RWPE2 (cell line): ENCODE data around the gene CFAP77.

Source experiments
- ATAC-seq: fragments of 200-7000 bp; cut with Tn5 transposase; 3 replicates; pipeline ENCODE4 v1.9.1; 2021; ENCODE audit warnings: low read depth
- DNase-seq: peaks from one replicate; pipeline ENCODE4 v3.0.0-alpha.2; 2020; ENCODE audit warnings: low spot score
- H3K27ac ChIP-seq: fragments of 450-650 bp; 2 replicates; pipeline ENCODE4 v1.5.1; 2017; ENCODE audit warnings: mild to moderate bottlenecking; ENCODE audit not compliant: poor library complexity, severe bottlenecking
- H3K27me3 ChIP-seq: fragments of 250-450 bp; sonication (Bioruptor Pico); 2 replicates; pipeline ENCODE4 v1.5.1; 2021; ENCODE audit warnings: mild to moderate bottlenecking, moderate library complexity; ENCODE audit not compliant: insufficient read depth, poor library complexity, severe bottlenecking
- H3K36me3 ChIP-seq: fragments of 250-450 bp; sonication (Bioruptor Pico); 2 replicates; pipeline ENCODE4 v1.5.1; 2020; ENCODE audit warnings: low read depth, mild to moderate bottlenecking, moderate library complexity
- H3K4me1 ChIP-seq: fragments of 250-450 bp; sonication (Bioruptor Pico); 2 replicates; pipeline ENCODE4 v1.5.1; 2021; ENCODE audit warnings: mild to moderate bottlenecking, moderate library complexity; ENCODE audit not compliant: insufficient read depth, poor library complexity, severe bottlenecking
- H3K4me3 ChIP-seq: fragments of 250-450 bp; sonication (Bioruptor Pico); 2 replicates; pipeline ENCODE4 v1.5.1; 2021; ENCODE audit warnings: mild to moderate bottlenecking, moderate library complexity; ENCODE audit not compliant: severe bottlenecking
- H3K9me3 ChIP-seq: fragments of 250-450 bp; sonication (Bioruptor Pico); 2 replicates; pipeline ENCODE4 v1.5.1; 2021; ENCODE audit warnings: mild to moderate bottlenecking, moderate library complexity; ENCODE audit not compliant: severe bottlenecking
- TF ChIP-seq, protein P1 (sequence below): fragments of 450-650 bp; IDR thresholded peaks from one replicate; pipeline ENCODE4 v1.5.1; 2017; ENCODE audit warnings: mild to moderate bottlenecking, moderate library complexity; ENCODE audit not compliant: poor library complexity, severe bottlenecking

CFAP77 gene

DNA sequence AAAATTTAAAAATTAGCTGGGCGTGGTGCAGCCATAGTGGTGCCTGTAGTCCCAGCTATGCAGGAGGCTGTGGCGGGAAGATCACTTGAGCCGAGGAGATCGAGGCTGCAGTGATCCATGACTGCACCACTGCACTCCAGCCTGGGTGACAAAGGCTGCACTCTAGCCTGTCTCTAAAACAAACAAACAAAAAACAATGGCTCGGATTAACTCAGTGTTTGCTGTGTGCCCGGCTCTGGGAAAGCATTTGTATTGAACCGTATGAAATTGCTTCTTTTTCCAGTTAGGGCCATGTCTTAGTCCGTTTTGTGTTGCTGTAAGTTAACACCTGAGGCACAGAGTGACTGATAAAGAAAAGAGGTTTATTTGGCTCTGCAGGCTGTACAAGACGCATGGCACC lies 62.6 kb downstream of the CFAP77 start:
- TF ChIP-seq, protein P1, sequence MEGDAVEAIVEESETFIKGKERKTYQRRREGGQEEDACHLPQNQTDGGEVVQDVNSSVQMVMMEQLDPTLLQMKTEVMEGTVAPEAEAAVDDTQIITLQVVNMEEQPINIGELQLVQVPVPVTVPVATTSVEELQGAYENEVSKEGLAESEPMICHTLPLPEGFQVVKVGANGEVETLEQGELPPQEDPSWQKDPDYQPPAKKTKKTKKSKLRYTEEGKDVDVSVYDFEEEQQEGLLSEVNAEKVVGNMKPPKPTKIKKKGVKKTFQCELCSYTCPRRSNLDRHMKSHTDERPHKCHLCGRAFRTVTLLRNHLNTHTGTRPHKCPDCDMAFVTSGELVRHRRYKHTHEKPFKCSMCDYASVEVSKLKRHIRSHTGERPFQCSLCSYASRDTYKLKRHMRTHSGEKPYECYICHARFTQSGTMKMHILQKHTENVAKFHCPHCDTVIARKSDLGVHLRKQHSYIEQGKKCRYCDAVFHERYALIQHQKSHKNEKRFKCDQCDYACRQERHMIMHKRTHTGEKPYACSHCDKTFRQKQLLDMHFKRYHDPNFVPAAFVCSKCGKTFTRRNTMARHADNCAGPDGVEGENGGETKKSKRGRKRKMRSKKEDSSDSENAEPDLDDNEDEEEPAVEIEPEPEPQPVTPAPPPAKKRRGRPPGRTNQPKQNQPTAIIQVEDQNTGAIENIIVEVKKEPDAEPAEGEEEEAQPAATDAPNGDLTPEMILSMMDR: no peak
- no peak for DNase-seq

DNA sequence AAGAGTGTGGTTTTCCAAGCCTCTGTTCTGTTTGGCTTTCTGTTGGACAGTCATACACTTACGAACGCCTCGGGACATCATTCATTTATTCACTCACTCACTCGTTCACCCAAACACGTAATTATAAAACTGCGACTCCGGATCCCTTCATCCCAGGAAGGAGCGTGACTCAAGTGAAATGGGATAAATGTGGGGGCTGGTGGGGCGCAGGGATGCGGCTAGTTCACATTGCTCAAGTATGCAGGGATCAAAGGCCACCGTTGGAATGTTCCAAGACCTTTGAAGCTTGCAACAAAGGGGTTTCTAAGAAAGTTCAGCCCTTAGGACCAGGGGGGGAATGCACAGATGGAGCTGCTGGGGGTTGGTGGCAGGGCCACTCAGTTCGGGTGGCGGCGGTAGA lies 64.2 kb downstream of the CFAP77 start:
- Histone ChIP-seq H3K9me3 (no peaks in the 10 kb centered on the region), H3K36me3 (no peaks in the 10 kb centered on the region), H3K4me3 (no peak overlapping the region), H3K27me3 (peaks cover 7% of the 10 kb centered on the region), H3K27ac (no peak overlapping the region), H3K4me1 (no peaks in the 10 kb centered on the region)
- ATAC-seq (no peak), DNase-seq (no peak)
- TF ChIP-seq, protein P1: no peak

More for the DNA sequence above, 62.6 kb downstream of the CFAP77 start:
- Histone ChIP-seq H3K27me3 (peaks cover 7% of the 10 kb centered on the region), H3K4me3 (no peak overlapping the region), H3K9me3 (no peaks in the 10 kb centered on the region), H3K27ac (no peak overlapping the region), H3K36me3 (no peaks in the 10 kb centered on the region), H3K4me1 (no peaks in the 10 kb centered on the region)
- ATAC-seq: no peak

DNA sequence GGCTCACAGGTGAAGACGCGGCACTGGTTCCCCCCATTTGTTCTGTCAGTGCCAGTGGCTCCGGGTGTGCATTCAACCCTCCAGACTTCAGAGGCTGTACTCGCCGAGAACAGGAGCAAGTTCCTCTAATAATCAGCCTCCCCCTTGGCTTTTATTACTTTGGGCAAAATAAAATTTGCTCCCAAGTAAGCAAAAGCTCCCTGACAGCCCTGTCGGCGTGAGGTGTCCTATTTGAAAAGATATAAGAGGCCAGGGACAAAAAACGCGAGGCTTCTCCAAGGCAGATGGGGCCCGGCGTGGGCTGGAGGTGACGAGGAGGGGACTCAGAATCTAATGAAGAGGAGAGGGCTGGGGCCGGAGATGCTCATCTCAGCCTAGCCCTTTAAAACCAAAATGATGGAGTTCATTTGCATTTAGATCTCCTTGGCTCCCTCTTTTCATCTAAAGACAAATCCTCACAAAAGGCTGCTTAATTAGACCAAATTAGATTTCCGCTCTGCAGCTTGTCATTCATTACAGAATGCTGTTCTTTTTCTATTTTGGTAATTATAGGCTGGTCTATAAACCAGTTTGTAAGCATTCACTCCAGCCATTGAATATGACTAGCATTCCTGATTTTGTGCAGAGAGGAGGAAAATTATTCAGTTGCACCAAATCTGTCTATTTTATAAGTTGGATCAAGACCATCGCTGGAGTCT lies 68.5 kb downstream of the CFAP77 start:
- Histone ChIP-seq H3K36me3 (no peaks in the 10 kb centered on the region), H3K27me3 (peaks cover 7% of the 10 kb centered on the region), H3K27ac (no peak overlapping the region), H3K9me3 (no peaks in the 10 kb centered on the region), H3K4me3 (no peak overlapping the region), H3K4me1 (no peaks in the 10 kb centered on the region)
- TF ChIP-seq, protein P1: no peak
- DNase-seq (no peak), ATAC-seq (no peak)

DNA sequence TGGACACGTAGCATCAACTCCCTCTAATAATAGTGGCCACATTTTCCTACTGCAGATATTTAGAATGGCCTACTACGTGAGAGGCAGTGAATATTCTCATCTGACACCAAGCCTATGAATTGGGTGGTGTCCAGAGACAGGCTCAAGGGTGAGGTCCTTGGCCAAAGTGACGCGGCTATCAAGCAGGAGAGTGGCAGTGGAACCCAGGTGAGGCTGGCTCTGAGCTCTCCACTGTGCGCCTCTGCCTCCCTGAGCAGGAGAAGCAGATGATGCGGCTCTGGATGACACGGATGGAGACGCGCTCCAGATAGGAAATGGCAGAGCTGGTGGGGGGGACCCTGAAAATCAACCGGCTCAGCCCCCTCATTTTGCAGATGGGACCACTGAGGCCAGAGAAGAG lies 69.7 kb downstream of the CFAP77 start:
- H3K9me3 ChIP-seq: no peaks in the 10 kb centered on the region
- H3K36me3 ChIP-seq: no peaks in the 10 kb centered on the region
- H3K4me3 ChIP-seq: no peak overlapping the region
- ATAC-seq (no peak), DNase-seq (no peak)
- no peak overlapping the region for H3K27ac ChIP-seq
- no peaks in the 10 kb centered on the region for H3K4me1 ChIP-seq
- TF ChIP-seq, protein P1: no peak
- peaks cover 9% of the 10 kb centered on the region for H3K27me3 ChIP-seq
